HEK293 (cell line): ENCODE measurements around the gene ME3.

Source experiments
- MYNN ChIP-seq: fragments of 450-650 bp; formaldehyde crosslinking; IDR thresholded peaks from 2 replicates; pipeline ENCODE4 v1.5.1; 2016; ENCODE audit warnings: missing biosample characterization, missing genetic modification characterization, borderline replicate concordance
- SCRT1 ChIP-seq: fragments of 450-650 bp; formaldehyde crosslinking; IDR thresholded peaks from 2 replicates; pipeline ENCODE4 v1.5.1; 2016; ENCODE audit warnings: missing biosample characterization, missing genetic modification characterization, borderline replicate concordance
- SCRT2 ChIP-seq: fragments of 450-650 bp; formaldehyde crosslinking; IDR thresholded peaks from 2 replicates; pipeline ENCODE4 v1.5.1; 2016; ENCODE audit warnings: missing biosample characterization, missing genetic modification characterization
- SETDB1 ChIP-seq: IDR thresholded peaks from one replicate; pipeline ENCODE4 v1.6.1; 2017; ENCODE audit warnings: mild to moderate bottlenecking, low read length, moderate library complexity, mixed read lengths; ENCODE audit not compliant: insufficient read length
- SP3 ChIP-seq: fragments of 450-650 bp; formaldehyde crosslinking; IDR thresholded peaks from 2 replicates; pipeline ENCODE4 v1.5.1; 2016; ENCODE audit warnings: missing biosample characterization, missing genetic modification characterization
- ZBTB1 ChIP-seq: fragments of 450-650 bp; formaldehyde crosslinking; IDR thresholded peaks from 2 replicates; pipeline ENCODE4 v1.5.1; 2016; ENCODE audit warnings: missing biosample characterization, missing genetic modification characterization
- ZBTB20 ChIP-seq: fragments of 450-650 bp; formaldehyde crosslinking; IDR thresholded peaks from 2 replicates; pipeline ENCODE4 v1.5.1; 2016; ENCODE audit warnings: missing biosample characterization, missing genetic modification characterization
- ZNF133 ChIP-seq: fragments of 450-650 bp; formaldehyde crosslinking; IDR thresholded peaks from 2 replicates; pipeline ENCODE4 v1.5.1; 2016; ENCODE audit warnings: missing biosample characterization, missing genetic modification characterization
- ZNF175 ChIP-seq: fragments of 450-650 bp; formaldehyde crosslinking; IDR thresholded peaks from 2 replicates; pipeline ENCODE4 v1.5.1; 2016; ENCODE audit warnings: missing biosample characterization, missing genetic modification characterization
- ZNF19 ChIP-seq: fragments of 450-650 bp; formaldehyde crosslinking; IDR thresholded peaks from 2 replicates; pipeline ENCODE4; 2016; ENCODE audit warnings: missing biosample characterization, missing genetic modification characterization, low read depth
- ZNF292 ChIP-seq: fragments of 450-650 bp; formaldehyde crosslinking; IDR thresholded peaks from 2 replicates; pipeline ENCODE4 v1.5.1; 2016; ENCODE audit warnings: low read depth, missing biosample characterization, missing genetic modification characterization, borderline replicate concordance
- ZNF324 ChIP-seq: fragments of 450-650 bp; formaldehyde crosslinking; IDR thresholded peaks from 2 replicates; pipeline ENCODE4 v1.5.1; 2016; ENCODE audit warnings: missing biosample characterization, missing genetic modification characterization
- ZNF354C ChIP-seq: fragments of 450-650 bp; formaldehyde crosslinking; IDR thresholded peaks from 2 replicates; pipeline ENCODE4 v1.5.1; 2016; ENCODE audit warnings: missing biosample characterization, missing genetic modification characterization, low read depth, borderline replicate concordance
- ZNF394 ChIP-seq: fragments of 450-650 bp; formaldehyde crosslinking; IDR thresholded peaks from 2 replicates; pipeline ENCODE4 v1.5.1; 2016; ENCODE audit warnings: missing biosample characterization, missing genetic modification characterization, mild to moderate bottlenecking, moderate library complexity, borderline replicate concordance
- ZNF530 ChIP-seq: fragments of 450-650 bp; formaldehyde crosslinking; IDR thresholded peaks from 2 replicates; pipeline ENCODE4 v1.5.1; 2016; ENCODE audit warnings: low read depth, missing biosample characterization, missing genetic modification characterization
- ZNF560 ChIP-seq: fragments of 450-650 bp; formaldehyde crosslinking; IDR thresholded peaks from 2 replicates; pipeline ENCODE4 v1.5.1; 2017; ENCODE audit warnings: missing biosample characterization, missing genetic modification characterization, borderline replicate concordance
- ZNF626 ChIP-seq: fragments of 450-650 bp; sonication (Bioruptor Pico); formaldehyde crosslinking; IDR thresholded peaks from 2 replicates; pipeline ENCODE4 v1.5.1; 2018; ENCODE audit warnings: missing biosample characterization, missing genetic modification characterization, inconsistent platforms
- ZNF629 ChIP-seq: fragments of 450-650 bp; formaldehyde crosslinking; IDR thresholded peaks from 2 replicates; pipeline ENCODE4 v1.5.1; 2017; ENCODE audit warnings: missing biosample characterization, missing genetic modification characterization
- ZNF677 ChIP-seq: fragments of 450-650 bp; IDR thresholded peaks from 2 replicates; pipeline ENCODE4 v1.5.0; 2018; ENCODE audit warnings: missing biosample characterization, mild to moderate bottlenecking, missing genetic modification characterization, moderate library complexity
- TF ChIP-seq, protein P1 (sequence below): fragments of 450-650 bp; formaldehyde crosslinking; IDR thresholded peaks from 2 replicates; pipeline ENCODE4 v1.5.1; 2016; ENCODE audit warnings: missing biosample characterization, missing genetic modification characterization
- TF ChIP-seq, protein P2 (sequence below): fragments of 450-650 bp; formaldehyde crosslinking; IDR thresholded peaks from 2 replicates; pipeline ENCODE4 v1.5.1; 2016; ENCODE audit warnings: missing biosample characterization, missing genetic modification characterization, borderline replicate concordance
- TF ChIP-seq, protein P3 (sequence below): fragments of 450-650 bp; formaldehyde crosslinking; IDR thresholded peaks from 2 replicates; pipeline ENCODE4 v1.5.1; 2016; ENCODE audit warnings: missing biosample characterization, missing genetic modification characterization
- TF ChIP-seq, protein P4 (sequence below): fragments of 450-650 bp; formaldehyde crosslinking; IDR thresholded peaks from 2 replicates; pipeline ENCODE4 v1.5.1; 2017; ENCODE audit warnings: missing biosample characterization, mild to moderate bottlenecking, missing genetic modification characterization, moderate library complexity
- TF ChIP-seq, protein P5 (sequence below): fragments of 450-650 bp; formaldehyde crosslinking; IDR thresholded peaks from 2 replicates; pipeline ENCODE4 v1.5.1; 2017; ENCODE audit warnings: missing biosample characterization, missing genetic modification characterization

Gene ME3

DNA sequence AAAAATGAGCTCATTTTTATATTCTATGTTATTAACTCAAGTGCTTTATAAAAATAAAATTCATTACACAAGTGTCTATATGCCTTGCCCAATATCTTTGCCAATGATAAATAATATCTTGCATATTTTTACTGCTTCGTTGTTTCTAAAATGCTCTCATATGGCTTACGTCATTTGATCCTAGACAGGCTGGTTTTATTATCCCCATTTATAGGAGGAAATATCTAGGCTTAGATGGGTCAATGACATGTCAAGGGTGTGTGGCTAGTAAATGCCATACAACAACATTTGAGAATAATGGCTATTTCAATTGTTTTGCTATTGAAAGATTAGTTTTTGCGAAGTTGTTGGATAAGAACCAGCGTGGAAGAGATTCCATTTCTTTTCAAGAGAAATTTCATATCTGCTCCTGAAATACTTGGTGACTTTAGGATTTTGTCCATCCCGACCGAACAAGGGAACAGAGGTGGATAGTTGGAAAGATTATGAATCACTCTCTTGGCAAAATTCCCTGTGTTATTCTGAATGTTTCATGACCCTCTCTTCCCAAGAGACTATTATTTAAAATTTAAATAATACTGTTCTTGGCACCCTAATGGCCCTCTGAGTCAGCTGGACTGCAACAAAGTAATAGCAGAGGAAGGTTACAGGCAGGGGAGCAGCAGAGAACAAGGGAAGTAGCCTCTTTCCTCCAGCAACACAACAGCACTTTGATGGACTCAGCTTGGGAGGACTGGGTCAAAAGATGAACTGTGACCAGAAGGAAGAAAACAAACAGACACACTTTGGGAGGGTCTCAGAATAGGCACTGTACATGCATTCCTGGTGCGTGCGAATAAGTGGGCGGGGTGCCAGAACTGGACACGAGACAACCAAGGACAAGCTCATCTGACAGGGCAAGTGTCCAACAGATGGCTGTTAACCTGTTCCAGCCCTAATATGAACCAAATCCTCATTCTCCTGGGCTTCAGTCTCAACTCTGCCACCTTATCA, 94.5 kb downstream of the ME3 start (continued):
- TF ChIP-seq, protein P1, sequence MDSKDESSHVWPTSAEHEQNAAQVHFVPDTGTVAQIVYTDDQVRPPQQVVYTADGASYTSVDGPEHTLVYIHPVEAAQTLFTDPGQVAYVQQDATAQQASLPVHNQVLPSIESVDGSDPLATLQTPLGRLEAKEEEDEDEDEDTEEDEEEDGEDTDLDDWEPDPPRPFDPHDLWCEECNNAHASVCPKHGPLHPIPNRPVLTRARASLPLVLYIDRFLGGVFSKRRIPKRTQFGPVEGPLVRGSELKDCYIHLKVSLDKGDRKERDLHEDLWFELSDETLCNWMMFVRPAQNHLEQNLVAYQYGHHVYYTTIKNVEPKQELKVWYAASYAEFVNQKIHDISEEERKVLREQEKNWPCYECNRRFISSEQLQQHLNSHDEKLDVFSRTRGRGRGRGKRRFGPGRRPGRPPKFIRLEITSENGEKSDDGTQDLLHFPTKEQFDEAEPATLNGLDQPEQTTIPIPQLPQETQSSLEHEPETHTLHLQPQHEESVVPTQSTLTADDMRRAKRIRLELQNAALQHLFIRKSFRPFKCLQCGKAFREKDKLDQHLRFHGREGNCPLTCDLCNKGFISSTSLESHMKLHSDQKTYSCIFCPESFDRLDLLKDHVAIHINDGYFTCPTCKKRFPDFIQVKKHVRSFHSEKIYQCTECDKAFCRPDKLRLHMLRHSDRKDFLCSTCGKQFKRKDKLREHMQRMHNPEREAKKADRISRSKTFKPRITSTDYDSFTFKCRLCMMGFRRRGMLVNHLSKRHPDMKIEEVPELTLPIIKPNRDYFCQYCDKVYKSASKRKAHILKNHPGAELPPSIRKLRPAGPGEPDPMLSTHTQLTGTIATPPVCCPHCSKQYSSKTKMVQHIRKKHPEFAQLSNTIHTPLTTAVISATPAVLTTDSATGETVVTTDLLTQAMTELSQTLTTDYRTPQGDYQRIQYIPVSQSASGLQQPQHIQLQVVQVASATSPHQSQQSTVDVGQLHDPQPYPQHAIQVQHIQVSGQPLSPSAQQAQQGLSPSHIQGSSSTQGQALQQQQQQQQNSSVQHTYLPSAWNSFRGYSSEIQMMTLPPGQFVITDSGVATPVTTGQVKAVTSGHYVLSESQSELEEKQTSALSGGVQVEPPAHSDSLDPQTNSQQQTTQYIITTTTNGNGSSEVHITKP, result peak; percentile 74; the same call in 1 of the 2 replicates
- TF ChIP-seq, protein P2, sequence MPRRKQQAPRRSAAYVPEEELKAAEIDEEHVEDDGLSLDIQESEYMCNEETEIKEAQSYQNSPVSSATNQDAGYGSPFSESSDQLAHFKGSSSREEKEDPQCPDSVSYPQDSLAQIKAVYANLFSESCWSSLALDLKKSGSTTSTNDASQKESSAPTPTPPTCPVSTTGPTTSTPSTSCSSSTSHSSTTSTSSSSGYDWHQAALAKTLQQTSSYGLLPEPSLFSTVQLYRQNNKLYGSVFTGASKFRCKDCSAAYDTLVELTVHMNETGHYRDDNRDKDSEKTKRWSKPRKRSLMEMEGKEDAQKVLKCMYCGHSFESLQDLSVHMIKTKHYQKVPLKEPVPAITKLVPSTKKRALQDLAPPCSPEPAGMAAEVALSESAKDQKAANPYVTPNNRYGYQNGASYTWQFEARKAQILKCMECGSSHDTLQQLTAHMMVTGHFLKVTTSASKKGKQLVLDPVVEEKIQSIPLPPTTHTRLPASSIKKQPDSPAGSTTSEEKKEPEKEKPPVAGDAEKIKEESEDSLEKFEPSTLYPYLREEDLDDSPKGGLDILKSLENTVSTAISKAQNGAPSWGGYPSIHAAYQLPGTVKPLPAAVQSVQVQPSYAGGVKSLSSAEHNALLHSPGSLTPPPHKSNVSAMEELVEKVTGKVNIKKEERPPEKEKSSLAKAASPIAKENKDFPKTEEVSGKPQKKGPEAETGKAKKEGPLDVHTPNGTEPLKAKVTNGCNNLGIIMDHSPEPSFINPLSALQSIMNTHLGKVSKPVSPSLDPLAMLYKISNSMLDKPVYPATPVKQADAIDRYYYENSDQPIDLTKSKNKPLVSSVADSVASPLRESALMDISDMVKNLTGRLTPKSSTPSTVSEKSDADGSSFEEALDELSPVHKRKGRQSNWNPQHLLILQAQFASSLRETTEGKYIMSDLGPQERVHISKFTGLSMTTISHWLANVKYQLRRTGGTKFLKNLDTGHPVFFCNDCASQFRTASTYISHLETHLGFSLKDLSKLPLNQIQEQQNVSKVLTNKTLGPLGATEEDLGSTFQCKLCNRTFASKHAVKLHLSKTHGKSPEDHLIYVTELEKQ (tag by site-specific recombination), result 0 out of 2 replicates have a peak, but pooled peaks have one; percentile 7
- no peak for TF ChIP-seq ZBTB1 (tag by site-specific recombination)
- TF ChIP-seq ZNF175 (tag by site-specific recombination), result no peak
- 0 out of 2 replicates have a peak, but pooled peaks have one; percentile 34 for TF ChIP-seq SCRT1
- no peak for TF ChIP-seq ZNF354C (tag by site-specific recombination)
- TF ChIP-seq ZNF394 (tag by site-specific recombination), result peak; percentile 99
- no peak for TF ChIP-seq ZNF133
- no peak for TF ChIP-seq ZNF677 (tag by site-specific recombination)
- no peak for TF ChIP-seq ZNF292 (tag by site-specific recombination)
- TF ChIP-seq, protein P3, sequence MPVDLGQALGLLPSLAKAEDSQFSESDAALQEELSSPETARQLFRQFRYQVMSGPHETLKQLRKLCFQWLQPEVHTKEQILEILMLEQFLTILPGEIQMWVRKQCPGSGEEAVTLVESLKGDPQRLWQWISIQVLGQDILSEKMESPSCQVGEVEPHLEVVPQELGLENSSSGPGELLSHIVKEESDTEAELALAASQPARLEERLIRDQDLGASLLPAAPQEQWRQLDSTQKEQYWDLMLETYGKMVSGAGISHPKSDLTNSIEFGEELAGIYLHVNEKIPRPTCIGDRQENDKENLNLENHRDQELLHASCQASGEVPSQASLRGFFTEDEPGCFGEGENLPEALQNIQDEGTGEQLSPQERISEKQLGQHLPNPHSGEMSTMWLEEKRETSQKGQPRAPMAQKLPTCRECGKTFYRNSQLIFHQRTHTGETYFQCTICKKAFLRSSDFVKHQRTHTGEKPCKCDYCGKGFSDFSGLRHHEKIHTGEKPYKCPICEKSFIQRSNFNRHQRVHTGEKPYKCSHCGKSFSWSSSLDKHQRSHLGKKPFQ (tag by site-specific recombination), result no peak
- peak; percentile 89 for TF ChIP-seq SCRT2 (tag by site-specific recombination)
- peak; percentile 58; the same call in 1 of the 2 replicates for TF ChIP-seq MYNN (tag by site-specific recombination)
- TF ChIP-seq ZNF626, result no peak
- TF ChIP-seq ZNF19 (tag by site-specific recombination), result no peak
- TF ChIP-seq SP3 (tag by site-specific recombination), result no peak
- peak; percentile 91 for TF ChIP-seq ZNF629
- no peak for TF ChIP-seq ZNF324 (tag by site-specific recombination)
- TF ChIP-seq, protein P4, sequence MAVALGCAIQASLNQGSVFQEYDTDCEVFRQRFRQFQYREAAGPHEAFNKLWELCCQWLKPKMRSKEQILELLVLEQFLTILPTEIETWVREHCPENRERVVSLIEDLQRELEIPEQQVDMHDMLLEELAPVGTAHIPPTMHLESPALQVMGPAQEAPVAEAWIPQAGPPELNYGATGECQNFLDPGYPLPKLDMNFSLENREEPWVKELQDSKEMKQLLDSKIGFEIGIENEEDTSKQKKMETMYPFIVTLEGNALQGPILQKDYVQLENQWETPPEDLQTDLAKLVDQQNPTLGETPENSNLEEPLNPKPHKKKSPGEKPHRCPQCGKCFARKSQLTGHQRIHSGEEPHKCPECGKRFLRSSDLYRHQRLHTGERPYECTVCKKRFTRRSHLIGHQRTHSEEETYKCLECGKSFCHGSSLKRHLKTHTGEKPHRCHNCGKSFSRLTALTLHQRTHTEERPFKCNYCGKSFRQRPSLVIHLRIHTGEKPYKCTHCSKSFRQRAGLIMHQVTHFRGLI (tag by site-specific recombination), result no peak
- TF ChIP-seq ZBTB20 (tag by site-specific recombination), result no peak
- TF ChIP-seq ZNF530, result no peak
- TF ChIP-seq, protein P5, sequence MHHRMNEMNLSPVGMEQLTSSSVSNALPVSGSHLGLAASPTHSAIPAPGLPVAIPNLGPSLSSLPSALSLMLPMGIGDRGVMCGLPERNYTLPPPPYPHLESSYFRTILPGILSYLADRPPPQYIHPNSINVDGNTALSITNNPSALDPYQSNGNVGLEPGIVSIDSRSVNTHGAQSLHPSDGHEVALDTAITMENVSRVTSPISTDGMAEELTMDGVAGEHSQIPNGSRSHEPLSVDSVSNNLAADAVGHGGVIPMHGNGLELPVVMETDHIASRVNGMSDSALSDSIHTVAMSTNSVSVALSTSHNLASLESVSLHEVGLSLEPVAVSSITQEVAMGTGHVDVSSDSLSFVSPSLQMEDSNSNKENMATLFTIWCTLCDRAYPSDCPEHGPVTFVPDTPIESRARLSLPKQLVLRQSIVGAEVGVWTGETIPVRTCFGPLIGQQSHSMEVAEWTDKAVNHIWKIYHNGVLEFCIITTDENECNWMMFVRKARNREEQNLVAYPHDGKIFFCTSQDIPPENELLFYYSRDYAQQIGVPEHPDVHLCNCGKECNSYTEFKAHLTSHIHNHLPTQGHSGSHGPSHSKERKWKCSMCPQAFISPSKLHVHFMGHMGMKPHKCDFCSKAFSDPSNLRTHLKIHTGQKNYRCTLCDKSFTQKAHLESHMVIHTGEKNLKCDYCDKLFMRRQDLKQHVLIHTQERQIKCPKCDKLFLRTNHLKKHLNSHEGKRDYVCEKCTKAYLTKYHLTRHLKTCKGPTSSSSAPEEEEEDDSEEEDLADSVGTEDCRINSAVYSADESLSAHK (tag by site-specific recombination), result peak; percentile 75
- TF ChIP-seq SETDB1, result no peak
- no peak for TF ChIP-seq ZNF560 (tag by site-specific recombination)
